H9 (cell line): Measurements from ENCODE around the gene SP2. TPM values are rescaled to one million over a fixed set of nuclear protein-coding genes. Genes with fewer than 3 reads are reported as not detected.

Source experiments
- DNase-seq: peaks from one replicate; pipeline ENCODE4 v3.0.0-alpha.2; 2017
- H2AFZ ChIP-seq: one replicate; pipeline ENCODE4 v1.6.1; 2013; ENCODE audit warnings: mild to moderate bottlenecking, low read length, control low read depth, moderate library complexity
- H2AK5ac ChIP-seq: 2 replicates; pipeline ENCODE4 v1.6.1; 2013; ENCODE audit warnings: low read length, control low read depth, mixed read lengths; ENCODE audit not compliant: insufficient read length
- H2BK120ac ChIP-seq: one replicate; pipeline ENCODE4 v1.6.1; 2013; ENCODE audit warnings: low read depth, mild to moderate bottlenecking, low read length, control low read depth, inconsistent platforms; ENCODE audit not compliant: poor library complexity, severe bottlenecking
- H2BK12ac ChIP-seq: 2 replicates; pipeline ENCODE4 v1.6.1; 2013; ENCODE audit warnings: low read length, control low read depth, mixed read lengths, low read depth; ENCODE audit not compliant: insufficient read length
- H2BK15ac ChIP-seq: 2 replicates; pipeline ENCODE4 v1.6.1; 2013; ENCODE audit warnings: low read depth, low read length, control low read depth
- H2BK20ac ChIP-seq: one replicate; pipeline ENCODE4 v1.6.1; 2013; ENCODE audit warnings: low read depth, mild to moderate bottlenecking, low read length, control low read depth, inconsistent platforms; ENCODE audit not compliant: poor library complexity, severe bottlenecking
- H2BK5ac ChIP-seq: 2 replicates; pipeline ENCODE4 v1.6.1; 2013; ENCODE audit warnings: low read length, control low read depth, mixed read lengths; ENCODE audit not compliant: insufficient read length
- H3K14ac ChIP-seq: 2 replicates; pipeline ENCODE4 v1.6.1; 2013; ENCODE audit warnings: low read length, control low read depth; ENCODE audit not compliant: insufficient read depth
- H3K18ac ChIP-seq: 2 replicates; pipeline ENCODE4 v1.6.1; 2013; ENCODE audit warnings: low read depth, mild to moderate bottlenecking, mixed read lengths, low read length, control low read depth; ENCODE audit not compliant: insufficient read length
- H3K23ac ChIP-seq: 2 replicates; pipeline ENCODE4 v1.6.1; 2013; ENCODE audit warnings: low read length, control low read depth, mixed read lengths, low read depth; ENCODE audit not compliant: insufficient read length
- H3K23me2 ChIP-seq: 2 replicates; pipeline ENCODE4 v1.6.1; 2013; ENCODE audit warnings: low read depth, mild to moderate bottlenecking, mixed read lengths, low read length, control low read depth; ENCODE audit not compliant: insufficient read length, poor library complexity, severe bottlenecking
- H3K27ac ChIP-seq: 2 replicates; pipeline ENCODE4 v1.5.1; 2013; ENCODE audit warnings: low read length, control low read depth, mixed read lengths, low read depth; ENCODE audit not compliant: insufficient read length
- H3K27me3 ChIP-seq: 2 replicates; pipeline ENCODE4 v1.6.1; 2013; ENCODE audit warnings: low read length, control low read depth, inconsistent platforms; ENCODE audit not compliant: insufficient read depth
- H3K4ac ChIP-seq: 2 replicates; pipeline ENCODE4 v1.6.1; 2013; ENCODE audit warnings: low read depth, mild to moderate bottlenecking, control low read depth, inconsistent platforms, low read length, moderate library complexity
- H3K4me1 ChIP-seq: 2 replicates; pipeline ENCODE4 v1.6.1; 2013; ENCODE audit warnings: low read length, control low read depth, inconsistent platforms; ENCODE audit not compliant: insufficient read depth
- H3K4me2 ChIP-seq: 2 replicates; pipeline ENCODE4 v1.6.1; 2013; ENCODE audit warnings: low read length, control low read depth, mixed read lengths; ENCODE audit not compliant: insufficient read length, insufficient read depth
- H3K56ac ChIP-seq: 2 replicates; pipeline ENCODE4 v1.6.1; 2013; ENCODE audit warnings: low read depth, mild to moderate bottlenecking, mixed read lengths, low read length, control low read depth; ENCODE audit not compliant: insufficient read length
- H3K79me1 ChIP-seq: 2 replicates; pipeline ENCODE4 v1.6.1; 2013; ENCODE audit warnings: low read depth, mild to moderate bottlenecking, moderate library complexity, low read length, control low read depth, inconsistent platforms; ENCODE audit not compliant: insufficient read depth, poor library complexity, severe bottlenecking
- H3K79me2 ChIP-seq: 2 replicates; pipeline ENCODE4 v1.6.1; 2013; ENCODE audit warnings: low read length, control low read depth, inconsistent platforms; ENCODE audit not compliant: insufficient read depth
- H3K9ac ChIP-seq: 2 replicates; pipeline ENCODE4 v1.6.1; 2013; ENCODE audit warnings: low read length, control low read depth, mixed read lengths; ENCODE audit not compliant: insufficient read length; ENCODE audit errors: extremely low read depth
- H3K9me3 ChIP-seq: one replicate; pipeline ENCODE4 v1.6.1; 2013; ENCODE audit warnings: low read depth, low read length, inconsistent platforms; ENCODE audit not compliant: control insufficient read depth
- H3T11ph ChIP-seq: one replicate; pipeline ENCODE4 v1.6.1; 2013; ENCODE audit warnings: mild to moderate bottlenecking, low read length, control low read depth, inconsistent platforms
- H4K20me1 ChIP-seq: one replicate; pipeline ENCODE4 v1.6.1; 2013; ENCODE audit not compliant: control insufficient read depth, insufficient read length, insufficient read depth
- H4K5ac ChIP-seq: 2 replicates; pipeline ENCODE4 v1.6.1; 2013; ENCODE audit warnings: low read depth, mild to moderate bottlenecking, mixed read lengths, low read length, control low read depth; ENCODE audit not compliant: insufficient read length
- H4K8ac ChIP-seq: replicated peaks from 2 replicates; pipeline ENCODE4 v1.6.1; 2013; ENCODE audit warnings: low read length, control low read depth, mixed read lengths, low read depth; ENCODE audit not compliant: insufficient read length
- H4K91ac ChIP-seq: 2 replicates; pipeline ENCODE4 v1.6.1; 2013; ENCODE audit warnings: low read depth, mild to moderate bottlenecking, moderate library complexity, mixed read lengths, low read length, control low read depth; ENCODE audit not compliant: insufficient read length
- H3K27ac Mint-ChIP-seq, 3 experiments: 2 replicates in 2 of 3; 3 replicates in 1 of 3; pipeline ENCODE4 v1.8.0; 2020 to 2021; ENCODE audit warnings: mixed read lengths in 3 of 3, mild to moderate bottlenecking in 1 of 3, moderate library complexity in 1 of 3
- H3K27me3 Mint-ChIP-seq: 2 replicates; pipeline ENCODE4 v1.8.0; 2021; ENCODE audit warnings: low read depth, mild to moderate bottlenecking, moderate library complexity, mixed read lengths
- H3K36me3 Mint-ChIP-seq, 3 experiments: 2 replicates in 2 of 3; 3 replicates in 1 of 3; pipeline ENCODE4 v1.8.0; 2020 to 2021; ENCODE audit warnings: low read depth in 3 of 3, mixed read lengths in 3 of 3; ENCODE audit not compliant: insufficient read depth in 1 of 3
- H3K4me1 Mint-ChIP-seq, 2 experiments: 2 replicates each; pipeline ENCODE4 v1.8.0; 2020; ENCODE audit warnings: mixed read lengths in 2 of 2
- H3K4me3 Mint-ChIP-seq, 2 experiments: 2 replicates in 1 of 2; 3 replicates in 1 of 2; pipeline ENCODE4 v1.8.0; 2020 to 2021; ENCODE audit warnings: mild to moderate bottlenecking in 2 of 2, mixed read lengths in 2 of 2, moderate library complexity in 1 of 2
- H3K9me3 Mint-ChIP-seq, 2 experiments: 2 replicates in 1 of 2; 3 replicates in 1 of 2; pipeline ENCODE4 v1.8.0; 2020; ENCODE audit warnings: mild to moderate bottlenecking in 2 of 2, mixed read lengths in 2 of 2, moderate library complexity in 1 of 2
- WGBS: extraction: QIAGEN DNeasy Blood & Tissue Kit; methylation state at CpG from one replicate; pipeline ENCODE4 v1.1.7; 2013; ENCODE audit warnings: missing lambda C conversion rate, low lambda C conversion rate, mixed read lengths; ENCODE audit not compliant: insufficient read length; ENCODE audit errors: extremely low coverage; 5-methylcytosine and 5-hydroxymethylcytosine counted together
- total RNA-seq: library from RNA; stranded (reverse); gene quantifications from 2 replicates; pipeline ENCODE4 v1.2.1, GENCODE V29; 2021
- TF ChIP-seq, protein P1 (sequence below): fragments of 200-600 bp; sonication (generic); conservative IDR thresholded peaks from 3 replicates; pipeline ENCODE4 v1.8.0; 2021; ENCODE audit warnings: antibody characterized with exemption, mild to moderate bottlenecking

The SP2 gene
- total RNA-seq, 1 experiment from 2014 or later: 19.3 TPM

DNA sequence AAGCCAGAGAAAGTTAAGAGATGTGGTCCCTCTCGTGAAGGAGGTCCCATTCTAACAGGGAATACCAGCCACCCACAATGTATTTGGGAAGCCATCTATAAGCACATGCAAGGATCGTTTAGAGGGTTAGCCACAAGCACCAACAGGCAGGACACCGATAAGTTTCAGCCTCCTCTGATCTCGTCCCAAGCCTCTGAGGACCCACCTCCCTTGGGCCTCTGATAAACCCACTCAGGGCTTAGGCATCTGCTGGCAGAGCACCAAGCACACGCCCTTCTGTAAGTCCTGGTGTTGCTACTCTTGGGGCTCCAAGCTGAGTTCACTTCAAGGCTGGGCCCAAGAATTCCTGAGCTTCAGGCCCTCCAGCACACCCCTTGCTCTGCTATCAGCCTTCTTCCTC, 39.9 kb downstream of the SP2 start:
- Histone ChIP-seq H3K9me3 (no peaks in the 10 kb centered on the region), H3K56ac (no peak overlapping the region), H2BK120ac (no peak overlapping the region), H3K27ac (no peak overlapping the region), H4K5ac (no peak overlapping the region), H4K20me1 (no peaks in the 10 kb centered on the region), H3K23ac (no peak overlapping the region), H2BK15ac (no peak overlapping the region), H4K91ac (no peak overlapping the region), H3K14ac (no peak overlapping the region; the same call in 1 of the 2 replicates), H2AFZ (no peak overlapping the region), H3K27me3 (peaks cover 2% of the 10 kb centered on the region; the same call in 1 of the 2 replicates), H3K18ac (no peak overlapping the region), H3K9ac (no peak overlapping the region), H3K79me1 (no peaks in the 10 kb centered on the region), H3T11ph (no peak overlapping the region), H3K4me2 (no peak overlapping the region), H2AK5ac (no peak overlapping the region), H3K4ac (no peak overlapping the region), H2BK12ac (no peak overlapping the region), H3K4me1 (no peaks in the 10 kb centered on the region), H4K8ac (no peak overlapping the region), H3K23me2 (no peaks in the 10 kb centered on the region), H3K79me2 (no peaks in the 10 kb centered on the region), H2BK20ac (no peak overlapping the region), H2BK5ac (no peak overlapping the region)
- no peak overlapping the region for H3K27ac Mint-ChIP-seq
- no peaks in the 10 kb centered on the region; a peak in 1 of 5 replicates for H3K9me3 Mint-ChIP-seq
- TF ChIP-seq, protein P1, sequence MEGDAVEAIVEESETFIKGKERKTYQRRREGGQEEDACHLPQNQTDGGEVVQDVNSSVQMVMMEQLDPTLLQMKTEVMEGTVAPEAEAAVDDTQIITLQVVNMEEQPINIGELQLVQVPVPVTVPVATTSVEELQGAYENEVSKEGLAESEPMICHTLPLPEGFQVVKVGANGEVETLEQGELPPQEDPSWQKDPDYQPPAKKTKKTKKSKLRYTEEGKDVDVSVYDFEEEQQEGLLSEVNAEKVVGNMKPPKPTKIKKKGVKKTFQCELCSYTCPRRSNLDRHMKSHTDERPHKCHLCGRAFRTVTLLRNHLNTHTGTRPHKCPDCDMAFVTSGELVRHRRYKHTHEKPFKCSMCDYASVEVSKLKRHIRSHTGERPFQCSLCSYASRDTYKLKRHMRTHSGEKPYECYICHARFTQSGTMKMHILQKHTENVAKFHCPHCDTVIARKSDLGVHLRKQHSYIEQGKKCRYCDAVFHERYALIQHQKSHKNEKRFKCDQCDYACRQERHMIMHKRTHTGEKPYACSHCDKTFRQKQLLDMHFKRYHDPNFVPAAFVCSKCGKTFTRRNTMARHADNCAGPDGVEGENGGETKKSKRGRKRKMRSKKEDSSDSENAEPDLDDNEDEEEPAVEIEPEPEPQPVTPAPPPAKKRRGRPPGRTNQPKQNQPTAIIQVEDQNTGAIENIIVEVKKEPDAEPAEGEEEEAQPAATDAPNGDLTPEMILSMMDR: no peak
- WGBS: no CpG with 5 or more reads among the region's 5 CpGs
- peaks cover 0 to under 1% (median 0%) of the 10 kb centered on the region in 3 experiments; a peak in 1 of 7 replicates for H3K36me3 Mint-ChIP-seq
- peaks cover 29% of the 10 kb centered on the region for H3K27me3 Mint-ChIP-seq
- H3K4me1 Mint-ChIP-seq: peaks cover 0 to 3% of the 10 kb centered on the region in 2 experiments; a peak in 2 of 4 replicates
- no peak overlapping the region for H3K4me3 Mint-ChIP-seq
- DNase-seq: no peak
